UCSD-AML1 (cell line): ENCODE data around the gene ZNF8.
"Not testable (repeated sequence)": the region's sequence is repeated elsewhere in the genome, so short reads cannot be mapped to it uniquely, and the experiment has no call there.

ENCODE experiments used
- DNase-seq: peaks from one replicate; lab custom pipeline; 2025; ENCODE audit not compliant: unreplicated experiment; lab: John Stamatoyannopoulos, UW

Gene ZNF8

DNA sequence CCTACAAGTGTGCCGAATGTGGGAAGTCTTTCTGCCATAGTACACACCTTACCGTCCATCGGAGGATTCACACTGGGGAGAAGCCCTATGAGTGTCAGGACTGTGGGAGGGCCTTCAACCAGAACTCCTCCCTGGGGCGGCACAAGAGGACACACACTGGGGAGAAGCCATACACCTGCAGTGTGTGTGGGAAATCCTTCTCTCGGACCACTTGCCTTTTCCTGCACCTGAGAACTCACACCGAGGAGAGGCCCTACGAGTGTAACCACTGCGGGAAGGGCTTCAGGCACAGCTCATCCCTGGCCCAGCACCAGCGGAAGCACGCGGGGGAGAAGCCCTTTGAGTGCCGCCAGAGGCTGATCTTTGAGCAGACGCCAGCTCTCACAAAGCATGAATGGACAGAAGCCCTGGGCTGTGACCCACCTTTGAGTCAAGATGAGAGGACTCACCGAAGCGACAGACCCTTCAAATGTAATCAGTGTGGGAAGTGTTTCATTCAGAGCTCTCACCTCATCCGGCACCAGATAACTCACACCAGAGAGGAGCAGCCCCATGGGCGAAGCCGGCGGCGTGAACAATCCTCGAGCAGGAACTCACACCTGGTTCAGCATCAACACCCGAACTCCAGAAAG, 16.1 kb downstream of the ZNF8 start:
- DNase-seq: no peak

DNA sequence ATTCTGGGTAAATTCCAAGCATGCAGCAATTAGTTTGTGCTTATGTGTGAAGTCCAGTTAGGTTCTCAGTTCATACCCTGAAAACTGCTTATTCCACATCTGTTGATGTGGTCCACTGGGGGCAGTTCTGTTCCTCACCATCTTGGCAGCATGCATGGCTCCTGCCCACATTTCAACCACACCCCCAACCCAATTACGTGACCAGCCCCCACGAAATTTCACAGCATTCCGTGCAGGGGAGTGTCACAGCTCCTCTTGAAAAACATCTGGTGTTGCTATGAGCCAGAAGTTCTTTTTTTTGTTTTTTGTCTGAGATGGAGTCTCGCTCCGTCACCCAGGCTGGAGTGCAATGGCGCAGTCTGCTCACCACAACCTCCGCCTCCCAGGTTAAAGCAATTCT, 17.3 kb downstream of the ZNF8 start:
- DNase-seq: no peak

GRCh38 chr19:58300620-58301019, 21.9 kb downstream of the ZNF8 start:
- DNase-seq: no peak

DNA sequence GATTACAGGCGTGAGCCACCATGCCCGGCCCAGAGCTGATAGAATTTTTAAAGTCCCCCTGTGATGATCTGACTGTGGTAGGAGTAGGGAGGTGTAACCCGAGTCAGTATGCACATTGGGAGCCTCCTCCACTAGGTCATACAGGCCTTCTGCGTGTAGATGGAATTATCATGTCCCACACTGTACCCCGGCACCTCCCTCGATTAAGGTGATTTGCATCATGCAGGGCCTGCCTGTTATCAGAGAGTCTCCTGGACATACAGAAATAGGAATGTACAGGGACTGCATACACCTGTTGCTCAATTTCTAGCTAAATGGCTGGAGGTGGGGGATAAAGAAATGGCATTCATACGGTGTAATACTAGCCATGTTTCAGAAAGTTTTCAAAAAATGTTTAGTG, 25.5 kb downstream of the ZNF8 start:
- DNase-seq: no peak

- DNase-seq: no peak
Observed at GRCh38 chr19:58304748-58305064, 26.0 kb downstream of the ZNF8 start.

DNA sequence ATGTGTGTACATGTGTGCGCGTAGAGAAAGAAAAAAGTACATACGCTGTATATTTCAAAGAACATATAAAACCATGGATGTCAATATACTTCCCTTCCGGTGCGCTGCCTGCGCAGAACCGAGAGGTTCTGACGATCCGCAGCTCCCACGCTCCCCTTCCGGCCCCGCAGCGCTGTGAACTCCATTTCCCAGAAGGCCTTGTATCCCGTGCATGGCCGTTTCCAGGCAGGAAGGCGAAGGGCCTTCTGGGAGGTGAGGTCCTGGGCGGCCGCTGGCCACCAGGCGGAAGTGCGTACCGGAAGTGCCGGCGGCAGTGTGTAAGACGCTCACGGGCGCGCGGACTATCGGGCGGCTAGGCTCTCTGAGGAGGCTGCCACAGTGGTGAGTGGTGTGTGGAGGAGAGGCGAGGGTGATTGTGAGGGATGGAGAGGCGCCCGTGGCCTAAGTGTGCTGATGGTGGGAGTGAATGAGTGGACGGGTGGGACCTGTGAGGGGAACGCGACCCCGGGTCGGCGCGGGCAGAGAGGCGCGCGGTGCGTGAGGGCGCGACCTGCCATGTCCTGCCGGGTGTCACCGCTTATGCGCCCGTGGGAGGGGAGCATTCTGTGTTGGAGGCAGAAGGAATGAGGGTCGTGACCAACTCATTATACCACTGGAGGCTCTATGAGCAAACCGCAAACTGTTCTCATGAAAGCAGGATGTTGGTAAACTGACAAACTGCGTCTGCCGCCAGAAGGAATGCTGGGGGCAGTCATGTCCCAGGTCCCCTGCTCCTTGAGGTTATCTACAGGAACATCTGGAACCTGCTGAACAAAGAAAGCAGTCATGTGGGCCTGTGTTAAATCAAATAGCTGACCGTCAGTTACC, 26.5 kb downstream of the ZNF8 start, which contains the start of gene ERVK3-1:
ERVK3-1 (plus strand) TSS at position 313 of the 867 bp plus-strand sequence. CDS start 6,792 bp downstream, outside the sequence.
- DNase-seq: peak; percentile 96

DNA sequence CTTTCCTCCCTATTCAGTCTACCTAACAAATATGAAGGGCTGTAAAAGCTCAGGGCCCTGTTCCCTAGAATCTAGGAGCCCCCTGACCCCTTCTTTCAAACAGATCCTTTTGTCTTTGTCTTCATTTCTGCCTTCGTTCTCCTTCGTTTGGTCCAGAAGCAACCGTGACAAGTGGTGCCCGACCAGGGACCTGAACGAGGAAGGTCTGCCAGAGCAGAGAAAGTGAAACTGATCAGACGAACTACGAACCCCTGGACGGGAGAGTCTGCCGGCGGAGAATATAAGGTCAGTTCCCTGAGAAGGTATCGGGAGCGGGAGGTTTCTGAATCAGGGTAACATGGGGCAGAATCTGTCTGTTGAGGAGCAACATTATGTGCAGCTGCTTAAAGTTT, 27.2 kb downstream of the ZNF8 start:
- DNase-seq: no peak

- no peak for DNase-seq
Observed at GRCh38 chr19:58307736-58308135, 29.0 kb downstream of the ZNF8 start.

DNA sequence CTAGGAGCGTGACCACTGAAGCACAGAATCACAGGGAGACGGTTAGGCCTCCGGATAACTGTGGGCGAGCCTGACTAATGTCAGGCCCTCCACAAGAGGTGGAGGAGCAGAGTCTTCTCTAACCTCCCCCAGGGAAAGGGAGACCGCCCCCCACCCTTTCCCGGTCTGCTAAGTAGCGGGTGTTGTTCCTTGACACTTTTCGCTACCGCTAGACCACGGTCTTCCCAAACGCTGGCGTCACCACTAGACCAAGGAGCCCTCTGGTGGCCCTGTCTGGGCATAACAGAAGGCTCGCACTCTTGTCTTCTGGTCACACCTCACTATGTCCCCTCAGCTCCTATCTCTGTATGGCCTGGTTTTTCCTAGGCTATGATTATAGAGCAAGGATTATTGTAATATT, 31.9 kb downstream of the ZNF8 start:
- DNase-seq: not testable (repeated sequence)

- DNase-seq: no peak
Observed at GRCh38 chr19:58311345-58311865, 32.6 kb downstream of the ZNF8 start.

- no peak for DNase-seq
Observed at GRCh38 chr19:58315580-58315979, 36.8 kb downstream of the ZNF8 start.

- DNase-seq: no peak
Observed at GRCh38 chr19:58317476-58318072, 38.8 kb downstream of the ZNF8 start.

GRCh38 chr19:58318297-58318696, 39.5 kb downstream of the ZNF8 start:
- DNase-seq: no peak

GRCh38 chr19:58319241-58319640, 40.5 kb downstream of the ZNF8 start:
- no peak for DNase-seq

GRCh38 chr19:58325311-58326022, 46.7 kb downstream of the ZNF8 start:
- DNase-seq: no peak

DNA sequence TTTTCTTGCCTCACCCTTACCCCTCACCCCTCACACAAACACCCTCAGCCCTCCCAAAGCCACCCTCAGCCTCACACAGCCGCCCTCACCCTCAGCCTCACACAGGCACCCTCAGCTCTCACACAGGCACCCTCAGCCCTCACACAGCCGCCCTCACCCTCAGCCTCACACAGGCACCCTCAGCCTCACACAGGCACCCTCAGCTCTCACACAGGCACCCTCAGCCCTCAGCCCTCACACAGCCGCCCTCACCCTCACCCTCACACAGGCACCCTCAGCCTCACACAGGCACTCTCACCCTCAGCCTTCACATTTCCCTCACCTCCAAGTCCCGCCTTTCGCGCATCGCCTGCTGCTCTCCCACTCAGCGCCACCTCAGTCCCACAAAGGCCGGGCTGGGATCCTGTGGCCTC, 47.8 kb downstream of the ZNF8 start:
- DNase-seq: no peak

GRCh38 chr19:58326914-58327726, 48.4 kb downstream of the ZNF8 start, which contains the start of gene ZSCAN22:
Gene ZSCAN22, plus strand, starts transcription at chr19:58326994. Its CDS starts 7,809 bp downstream, at chr19:58334803.
- DNase-seq: peak; percentile 93

- peak; percentile 58 for DNase-seq
Observed at GRCh38 chr19:58328999-58329398, 50.2 kb downstream of the ZNF8 start.

GRCh38 chr19:58330458-58330857, 51.7 kb downstream of the ZNF8 start:
- no peak for DNase-seq

- DNase-seq: no peak
Observed at GRCh38 chr19:58332697-58333096, 53.9 kb downstream of the ZNF8 start.
